T-helper 2 cell treated with Interferon-gamma antibody and Interleukin-4, amounts not matched to agents 5 μg/mL and 100 μg/mL, for 36 hours (primary cell): ENCODE measurements around the gene PLEKHA5.

Source experiments
- DNase-seq: peaks from one replicate; pipeline ENCODE4 v3.0.0; 2021; ENCODE audit warnings: low spot score
- H3K27ac Mint-ChIP-seq: one replicate; pipeline ENCODE4 v1.8.0; 2021; ENCODE audit warnings: mild to moderate bottlenecking, mixed read lengths
- H3K27me3 Mint-ChIP-seq: one replicate; pipeline ENCODE4 v1.8.0; 2021; ENCODE audit warnings: low read depth, mixed read lengths
- H3K36me3 Mint-ChIP-seq: one replicate; pipeline ENCODE4 v1.8.0; 2021; ENCODE audit warnings: low read depth, mixed read lengths
- H3K4me1 Mint-ChIP-seq: one replicate; pipeline ENCODE4 v1.8.0; 2021; ENCODE audit warnings: low read depth, mixed read lengths
- H3K4me3 Mint-ChIP-seq: one replicate; pipeline ENCODE4 v1.8.0; 2022; ENCODE audit warnings: mild to moderate bottlenecking, moderate library complexity, mixed read lengths
- H3K9me3 Mint-ChIP-seq: one replicate; pipeline ENCODE4 v1.8.0; 2021; ENCODE audit warnings: mixed read lengths

PLEKHA5 gene

DNA sequence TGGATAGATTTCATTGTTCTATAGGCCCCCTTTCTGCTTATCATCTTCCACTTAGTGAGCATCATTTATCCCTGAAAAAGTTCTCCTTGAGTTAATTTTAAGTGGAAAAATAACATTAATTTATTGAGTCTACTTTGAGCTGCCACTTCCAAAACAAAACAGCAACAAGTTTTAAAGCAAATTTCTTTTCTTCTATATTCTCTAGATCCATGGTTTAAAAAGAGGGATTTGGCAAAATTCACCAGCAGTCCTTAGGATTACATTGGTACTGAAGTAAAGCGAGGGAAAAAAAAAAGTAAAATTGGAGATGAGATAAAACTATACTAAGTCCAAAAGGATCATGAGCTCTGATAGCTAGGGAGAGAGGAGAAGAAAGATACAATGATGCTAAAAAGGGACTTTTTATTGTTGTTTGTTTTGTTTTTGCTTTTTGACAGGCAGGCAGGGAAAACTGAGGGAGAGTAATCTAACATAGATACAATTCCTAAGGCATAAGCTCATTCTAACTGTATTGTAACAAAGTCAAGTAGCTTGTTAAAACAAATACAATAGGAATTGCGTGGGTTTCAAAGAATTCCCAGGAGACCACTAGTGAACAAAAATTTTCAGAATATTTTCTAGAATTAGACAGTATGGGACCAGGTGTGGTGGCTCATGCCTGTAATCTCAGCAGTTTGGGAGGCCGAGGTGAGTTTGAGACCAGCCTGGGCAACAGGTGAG lies 19.2 kb upstream of the PLEKHA5 start:
- Mint-ChIP-seq H3K27ac (no peak overlapping the region), H3K4me1 (no peaks in the 10 kb centered on the region), H3K36me3 (no peaks in the 10 kb centered on the region), H3K9me3 (no peaks in the 10 kb centered on the region), H3K27me3 (no peaks in the 10 kb centered on the region), H3K4me3 (no peak overlapping the region)
- no peak for DNase-seq

- no peak for DNase-seq
- H3K9me3 Mint-ChIP-seq, result no peaks in the 10 kb centered on the region
- no peaks in the 10 kb centered on the region for H3K4me1 Mint-ChIP-seq
- H3K36me3 Mint-ChIP-seq, result no peaks in the 10 kb centered on the region
- H3K27me3 Mint-ChIP-seq, result no peaks in the 10 kb centered on the region
- H3K4me3 Mint-ChIP-seq, result no peak overlapping the region
- H3K27ac Mint-ChIP-seq, result no peak overlapping the region
Observed at GRCh38 chr12:19113464-19113863, 16.1 kb upstream of the PLEKHA5 start.

DNA sequence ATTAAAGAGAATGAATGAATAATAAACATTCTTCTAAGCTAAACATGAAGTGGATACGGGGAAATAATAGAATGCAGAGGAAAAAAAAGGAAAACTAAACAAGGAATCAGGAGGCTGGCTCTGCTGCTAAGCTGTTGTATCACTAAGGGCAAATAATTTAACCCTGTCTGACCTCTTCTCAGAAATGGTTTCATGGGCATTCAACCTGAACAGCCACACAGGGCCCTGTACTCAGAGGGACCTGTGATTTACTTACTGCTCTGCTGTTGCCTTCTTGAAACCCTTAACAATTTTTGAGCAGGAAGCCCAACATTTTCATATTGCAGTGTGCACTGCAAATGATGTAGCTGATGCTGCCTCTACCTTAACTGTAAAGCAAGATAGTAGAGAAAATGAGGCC lies 14.2 kb upstream of the PLEKHA5 start:
- Mint-ChIP-seq H3K27me3 (no peaks in the 10 kb centered on the region), H3K27ac (no peak overlapping the region), H3K4me1 (no peaks in the 10 kb centered on the region), H3K4me3 (no peak overlapping the region), H3K9me3 (no peaks in the 10 kb centered on the region), H3K36me3 (no peaks in the 10 kb centered on the region)
- DNase-seq, result no peak

GRCh38 chr12:19119440-19119839 lies 10.1 kb upstream of the PLEKHA5 start:
- H3K4me3 Mint-ChIP-seq, result no peak overlapping the region
- peaks cover 2% of the 10 kb centered on the region for H3K27me3 Mint-ChIP-seq
- no peaks in the 10 kb centered on the region for H3K4me1 Mint-ChIP-seq
- H3K9me3 Mint-ChIP-seq, result no peaks in the 10 kb centered on the region
- no peak overlapping the region for H3K27ac Mint-ChIP-seq
- H3K36me3 Mint-ChIP-seq, result no peaks in the 10 kb centered on the region
- no peak for DNase-seq

GRCh38 chr12:19120795-19121194 lies 8.7 kb upstream of the PLEKHA5 start:
- H3K9me3 Mint-ChIP-seq, result no peaks in the 10 kb centered on the region
- H3K27me3 Mint-ChIP-seq, result peaks cover 2% of the 10 kb centered on the region
- peaks cover 4% of the 10 kb centered on the region for H3K4me1 Mint-ChIP-seq
- no peak overlapping the region for H3K27ac Mint-ChIP-seq
- H3K4me3 Mint-ChIP-seq, result no peak overlapping the region
- no peaks in the 10 kb centered on the region for H3K36me3 Mint-ChIP-seq
- no peak for DNase-seq

DNA sequence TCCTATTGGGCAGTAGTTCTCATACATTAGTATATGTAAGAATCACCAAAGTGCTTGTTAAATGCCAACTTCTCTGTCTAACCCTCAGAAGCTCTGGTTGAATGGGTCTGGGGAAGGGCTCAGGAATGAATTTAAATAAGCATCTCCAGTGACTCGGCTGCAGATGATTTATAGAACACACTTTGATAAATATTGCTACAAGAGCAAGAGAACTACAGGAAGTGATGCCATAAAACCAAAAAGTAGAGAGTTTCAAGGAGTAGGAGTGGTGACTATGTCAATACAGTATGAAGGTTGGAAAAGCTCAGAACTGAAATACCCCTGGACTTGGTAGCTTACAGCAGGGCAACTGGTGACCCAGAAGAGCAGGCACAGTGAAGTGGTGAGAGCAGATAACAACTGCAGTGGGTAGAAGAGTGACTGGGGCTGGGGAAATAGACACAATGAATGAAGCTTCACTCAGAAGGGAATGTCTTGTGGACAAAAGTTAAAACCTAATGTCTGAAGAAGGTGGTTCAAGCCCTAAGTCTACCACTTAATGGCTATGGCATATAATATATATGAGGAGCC lies 8.0 kb upstream of the PLEKHA5 start:
- H3K27me3 Mint-ChIP-seq, result peaks cover 2% of the 10 kb centered on the region
- H3K9me3 Mint-ChIP-seq, result no peaks in the 10 kb centered on the region
- H3K36me3 Mint-ChIP-seq, result no peaks in the 10 kb centered on the region
- no peak overlapping the region for H3K27ac Mint-ChIP-seq
- H3K4me3 Mint-ChIP-seq, result no peak overlapping the region
- H3K4me1 Mint-ChIP-seq, result peaks cover 4% of the 10 kb centered on the region
- DNase-seq, result no peak

GRCh38 chr12:19125325-19125724 lies 4.2 kb upstream of the PLEKHA5 start:
- Mint-ChIP-seq H3K4me3 (no peak overlapping the region), H3K9me3 (peaks cover 14% of the 10 kb centered on the region), H3K4me1 (peaks cover 4% of the 10 kb centered on the region), H3K27ac (no peak overlapping the region), H3K36me3 (no peaks in the 10 kb centered on the region), H3K27me3 (peaks cover 11% of the 10 kb centered on the region)
- DNase-seq, result no peak

DNA sequence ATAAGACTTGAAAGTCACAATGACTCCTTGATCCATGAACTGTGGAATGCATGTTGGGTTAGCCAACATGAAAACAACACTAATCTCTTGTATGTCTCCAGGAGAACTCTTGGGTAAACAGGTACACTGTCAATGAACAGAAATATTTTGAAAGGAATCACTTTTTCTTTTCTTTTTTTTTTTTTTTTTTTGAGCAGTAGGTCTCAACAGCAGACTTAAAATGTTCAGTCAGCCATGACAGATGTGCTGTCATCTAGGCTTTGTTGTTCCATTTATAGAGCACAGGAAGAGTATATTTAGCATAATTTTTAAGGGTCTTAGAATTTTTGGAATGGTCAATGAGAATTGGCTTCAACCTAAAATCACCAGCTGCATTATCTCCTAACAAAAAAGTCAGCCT lies 2.3 kb upstream of the PLEKHA5 start:
- Mint-ChIP-seq H3K36me3 (peaks cover 1% of the 10 kb centered on the region), H3K27ac (no peak overlapping the region), H3K4me1 (peaks cover 12% of the 10 kb centered on the region), H3K9me3 (peaks cover 14% of the 10 kb centered on the region), H3K27me3 (peaks cover 28% of the 10 kb centered on the region), H3K4me3 (no peak overlapping the region)
- no peak for DNase-seq

GRCh38 chr12:19128485-19128884 lies 1.0 kb upstream of the PLEKHA5 start:
- Mint-ChIP-seq H3K4me1 (peaks cover 12% of the 10 kb centered on the region), H3K9me3 (peaks cover 14% of the 10 kb centered on the region), H3K36me3 (peaks cover 1% of the 10 kb centered on the region), H3K27me3 (peaks cover 33% of the 10 kb centered on the region), H3K4me3 (peak overlapping the region; percentile 60), H3K27ac (no peak overlapping the region)
- DNase-seq, result no peak

GRCh38 chr12:19129122-19129485 lies 429 bp upstream of the PLEKHA5 start:
- no peak for DNase-seq
- Mint-ChIP-seq H3K4me1 (peaks cover 12% of the 10 kb centered on the region), H3K27me3 (peaks cover 33% of the 10 kb centered on the region), H3K9me3 (peaks cover 14% of the 10 kb centered on the region), H3K36me3 (peaks cover 1% of the 10 kb centered on the region), H3K27ac (peak overlapping the region; percentile 42), H3K4me3 (peak overlapping the region; percentile 60)

- peak overlapping the region; percentile 27 for H3K27ac Mint-ChIP-seq
Observed at GRCh38 chr12:19130224-19131024, 891 bp downstream of the PLEKHA5 start.

DNA sequence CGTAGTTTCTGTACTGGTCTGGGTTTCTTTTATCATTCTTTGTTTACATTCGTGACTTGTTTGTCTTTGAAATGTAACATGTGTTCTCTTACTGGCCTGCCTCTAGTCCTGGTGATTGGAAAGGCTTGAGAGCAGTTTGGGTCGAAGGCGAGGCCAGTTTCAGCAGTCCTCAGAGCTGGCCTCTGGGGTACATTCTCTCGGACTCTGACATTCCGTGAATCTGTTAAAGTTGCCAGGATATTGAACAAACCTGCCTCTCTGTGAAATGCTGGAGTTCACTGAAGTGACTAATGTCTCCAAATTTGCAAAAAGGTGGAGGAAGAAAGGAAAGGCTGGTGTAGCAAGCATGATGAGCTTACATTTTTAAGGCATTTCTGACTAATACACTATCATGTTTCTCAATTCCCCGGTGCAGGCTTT lies 1.5 kb downstream of the PLEKHA5 start:
- H3K9me3 Mint-ChIP-seq, result peaks cover 14% of the 10 kb centered on the region
- peaks cover 1% of the 10 kb centered on the region for H3K36me3 Mint-ChIP-seq
- H3K27ac Mint-ChIP-seq, result peak overlapping the region; percentile 27
- peaks cover 37% of the 10 kb centered on the region for H3K27me3 Mint-ChIP-seq
- H3K4me3 Mint-ChIP-seq, result peak overlapping the region; percentile 89
- H3K4me1 Mint-ChIP-seq, result peaks cover 8% of the 10 kb centered on the region
- DNase-seq, result no peak

More at GRCh38 chr12:19130224-19131024, 891 bp downstream of the PLEKHA5 start:
- DNase-seq, result peak; percentile 9
- H3K4me1 Mint-ChIP-seq, result peaks cover 9% of the 10 kb centered on the region
- H3K36me3 Mint-ChIP-seq, result peaks cover 1% of the 10 kb centered on the region
- peaks cover 14% of the 10 kb centered on the region for H3K9me3 Mint-ChIP-seq
- H3K4me3 Mint-ChIP-seq, result peak overlapping the region; percentile 89
- H3K27me3 Mint-ChIP-seq, result peaks cover 37% of the 10 kb centered on the region

GRCh38 chr12:19138551-19138950 lies 9.0 kb downstream of the PLEKHA5 start:
- DNase-seq, result no peak
- Mint-ChIP-seq H3K4me3 (no peak overlapping the region), H3K9me3 (no peaks in the 10 kb centered on the region), H3K4me1 (no peaks in the 10 kb centered on the region), H3K27me3 (peaks cover 4% of the 10 kb centered on the region), H3K36me3 (no peaks in the 10 kb centered on the region), H3K27ac (no peak overlapping the region)

DNA sequence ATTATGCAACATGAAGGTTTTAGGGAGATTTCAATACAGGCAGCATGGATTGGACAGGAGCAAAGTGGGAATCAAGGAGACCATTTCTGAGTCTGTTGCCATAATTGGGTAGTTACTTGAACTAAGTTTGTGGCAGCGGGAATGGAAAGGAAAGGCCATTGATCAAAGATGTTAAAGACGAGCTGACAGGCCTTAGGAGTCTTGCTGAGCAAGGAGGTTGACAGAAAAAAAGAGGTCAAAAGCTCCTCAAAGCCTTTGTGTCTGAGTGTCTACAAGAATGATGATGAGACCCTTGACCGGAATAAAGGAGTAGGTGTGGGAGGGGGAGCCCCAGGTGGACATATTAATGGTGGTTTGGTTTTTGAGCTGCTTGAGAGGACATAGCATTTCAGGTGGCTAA lies 9.4 kb downstream of the PLEKHA5 start:
- Mint-ChIP-seq H3K4me1 (no peaks in the 10 kb centered on the region), H3K27me3 (peaks cover 4% of the 10 kb centered on the region)
- no peak for DNase-seq

More for the DNA sequence above, 9.4 kb downstream of the PLEKHA5 start:
- H3K9me3 Mint-ChIP-seq, result no peaks in the 10 kb centered on the region
- no peak overlapping the region for H3K27ac Mint-ChIP-seq
- H3K36me3 Mint-ChIP-seq, result no peaks in the 10 kb centered on the region
- no peak overlapping the region for H3K4me3 Mint-ChIP-seq
